Measurements from ENCODE around the gene ADAMTS17.

Gene ADAMTS17

GRCh38 chr15:100229181-100230163 is 112.3 kb downstream of the ADAMTS17 start:
- no peak for DNase-seq (ENCODE audit: low read depth, low spot score)
- Histone ChIP-seq H3K36me3 (ENCODE audit: insufficient read depth, insufficient read length, low read length) (no peaks in the 10 kb centered on the region), H3K4me1 (ENCODE audit: insufficient read depth, insufficient read length) (no peaks in the 10 kb centered on the region), H3K27me3 (ENCODE audit: insufficient read depth, insufficient read length) (no peaks in the 10 kb centered on the region), H3K9ac (ENCODE audit: insufficient read length, low read depth) (no peak overlapping the region), H3K9me3 (ENCODE audit: insufficient read depth, low read length) (no peaks in the 10 kb centered on the region), H3K4me3 (ENCODE audit: insufficient read length, low read depth) (no peak overlapping the region)
- no peak for TF ChIP-seq SUZ12 (IDR thresholded peaks at IDR 0.05; ENCODE audit: extremely low read depth, insufficient read depth, insufficient read length)
- no peak for TF ChIP-seq YY1 (IDR thresholded peaks at IDR 0.05; ENCODE audit: insufficient read depth, insufficient read length)
- no peak for TF ChIP-seq ZNF274 (IDR thresholded peaks at IDR 0.05; ENCODE audit: low read depth, low read length)

- H3K9me3 ChIP-seq (ENCODE audit: insufficient read depth, low read length) = no peaks in the 10 kb centered on the region
- no peaks in the 10 kb centered on the region for H3K27me3 ChIP-seq (ENCODE audit: insufficient read depth, insufficient read length)
- DNase-seq (ENCODE audit: low read depth, low spot score) = no peak
- no peak overlapping the region for H3K4me3 ChIP-seq (ENCODE audit: insufficient read length, low read depth)
- H3K36me3 ChIP-seq (ENCODE audit: insufficient read depth, insufficient read length, low read length) = no peaks in the 10 kb centered on the region
- H3K4me1 ChIP-seq (ENCODE audit: insufficient read depth, insufficient read length) = no peaks in the 10 kb centered on the region
- no peak overlapping the region for H3K9ac ChIP-seq (ENCODE audit: insufficient read length, low read depth)
- TF ChIP-seq SUZ12 (IDR thresholded peaks at IDR 0.05; ENCODE audit: extremely low read depth, insufficient read depth, insufficient read length) (no peak), ZNF274 (IDR thresholded peaks at IDR 0.05; ENCODE audit: low read depth, low read length) (no peak), YY1 (IDR thresholded peaks at IDR 0.05; ENCODE audit: insufficient read depth, insufficient read length) (no peak)
These were observed 114.0 kb downstream of the ADAMTS17 start for GRCh38 chr15:100227781-100228180.

- no peaks in the 10 kb centered on the region for H3K27me3 ChIP-seq (ENCODE audit: insufficient read depth, insufficient read length)
- TF ChIP-seq YY1 (IDR thresholded peaks at IDR 0.05; ENCODE audit: insufficient read depth, insufficient read length) (no peak), SUZ12 (IDR thresholded peaks at IDR 0.05; ENCODE audit: extremely low read depth, insufficient read depth, insufficient read length) (no peak), ZNF274 (IDR thresholded peaks at IDR 0.05; ENCODE audit: low read depth, low read length) (no peak)
- no peaks in the 10 kb centered on the region for H3K9me3 ChIP-seq (ENCODE audit: insufficient read depth, low read length)
- no peak overlapping the region for H3K4me3 ChIP-seq (ENCODE audit: insufficient read length, low read depth)
- no peaks in the 10 kb centered on the region for H3K4me1 ChIP-seq (ENCODE audit: insufficient read depth, insufficient read length)
- H3K36me3 ChIP-seq (ENCODE audit: insufficient read depth, insufficient read length, low read length) = no peaks in the 10 kb centered on the region
- no peak for DNase-seq (ENCODE audit: low read depth, low spot score)
- no peak overlapping the region for H3K9ac ChIP-seq (ENCODE audit: insufficient read length, low read depth)
These were observed 115.7 kb downstream of the ADAMTS17 start for GRCh38 chr15:100226107-100226506.

GRCh38 chr15:100224206-100225185 is 117.3 kb downstream of the ADAMTS17 start:
- TF ChIP-seq SUZ12 (IDR thresholded peaks at IDR 0.05; ENCODE audit: extremely low read depth, insufficient read depth, insufficient read length) (no peak), ZNF274 (IDR thresholded peaks at IDR 0.05; ENCODE audit: low read depth, low read length) (no peak), YY1 (IDR thresholded peaks at IDR 0.05; ENCODE audit: insufficient read depth, insufficient read length) (no peak)

GRCh38 chr15:100222349-100222715 is 119.4 kb downstream of the ADAMTS17 start:
- TF ChIP-seq YY1 (IDR thresholded peaks at IDR 0.05; ENCODE audit: insufficient read depth, insufficient read length) (no peak), ZNF274 (IDR thresholded peaks at IDR 0.05; ENCODE audit: low read depth, low read length) (no peak), SUZ12 (IDR thresholded peaks at IDR 0.05; ENCODE audit: extremely low read depth, insufficient read depth, insufficient read length) (no peak)
- Histone ChIP-seq H3K9me3 (ENCODE audit: insufficient read depth, low read length) (no peaks in the 10 kb centered on the region), H3K36me3 (ENCODE audit: insufficient read depth, insufficient read length, low read length) (no peaks in the 10 kb centered on the region)

More at GRCh38 chr15:100224206-100225185, 117.3 kb downstream of the ADAMTS17 start:
- DNase-seq (ENCODE audit: low read depth, low spot score) = no peak
- no peaks in the 10 kb centered on the region for H3K4me1 ChIP-seq (ENCODE audit: insufficient read depth, insufficient read length)
- no peaks in the 10 kb centered on the region for H3K36me3 ChIP-seq (ENCODE audit: insufficient read depth, insufficient read length, low read length)
- H3K27me3 ChIP-seq (ENCODE audit: insufficient read depth, insufficient read length) = no peaks in the 10 kb centered on the region
- H3K4me3 ChIP-seq (ENCODE audit: insufficient read length, low read depth) = no peak overlapping the region
- H3K9ac ChIP-seq (ENCODE audit: insufficient read length, low read depth) = no peak overlapping the region
- no peaks in the 10 kb centered on the region for H3K9me3 ChIP-seq (ENCODE audit: insufficient read depth, low read length)

GRCh38 chr15:100221471-100222348 is 120.1 kb downstream of the ADAMTS17 start:
- Histone ChIP-seq H3K36me3 (ENCODE audit: insufficient read depth, insufficient read length, low read length) (no peaks in the 10 kb centered on the region), H3K27me3 (ENCODE audit: insufficient read depth, insufficient read length) (no peaks in the 10 kb centered on the region), H3K9ac (ENCODE audit: insufficient read length, low read depth) (no peak overlapping the region), H3K9me3 (ENCODE audit: insufficient read depth, low read length) (no peaks in the 10 kb centered on the region), H3K4me3 (ENCODE audit: insufficient read length, low read depth) (no peak overlapping the region), H3K4me1 (ENCODE audit: insufficient read depth, insufficient read length) (no peaks in the 10 kb centered on the region)
- no peak for TF ChIP-seq SUZ12 (IDR thresholded peaks at IDR 0.05; ENCODE audit: extremely low read depth, insufficient read depth, insufficient read length)
- TF ChIP-seq YY1 (IDR thresholded peaks at IDR 0.05; ENCODE audit: insufficient read depth, insufficient read length) = no peak
- no peak for TF ChIP-seq ZNF274 (IDR thresholded peaks at IDR 0.05; ENCODE audit: low read depth, low read length)
- no peak for DNase-seq (ENCODE audit: low read depth, low spot score)

More at GRCh38 chr15:100222349-100222715, 119.4 kb downstream of the ADAMTS17 start:
- Histone ChIP-seq H3K4me3 (ENCODE audit: insufficient read length, low read depth) (no peak overlapping the region), H3K4me1 (ENCODE audit: insufficient read depth, insufficient read length) (no peaks in the 10 kb centered on the region), H3K9ac (ENCODE audit: insufficient read length, low read depth) (no peak overlapping the region), H3K27me3 (ENCODE audit: insufficient read depth, insufficient read length) (no peaks in the 10 kb centered on the region)
- DNase-seq (ENCODE audit: low read depth, low spot score) = no peak
